ENCODE data around the gene CBFA2T2.
A peak's percentile ranks its signal among the peaks of the same experiment; 100 is the strongest.

Gene CBFA2T2

DNA sequence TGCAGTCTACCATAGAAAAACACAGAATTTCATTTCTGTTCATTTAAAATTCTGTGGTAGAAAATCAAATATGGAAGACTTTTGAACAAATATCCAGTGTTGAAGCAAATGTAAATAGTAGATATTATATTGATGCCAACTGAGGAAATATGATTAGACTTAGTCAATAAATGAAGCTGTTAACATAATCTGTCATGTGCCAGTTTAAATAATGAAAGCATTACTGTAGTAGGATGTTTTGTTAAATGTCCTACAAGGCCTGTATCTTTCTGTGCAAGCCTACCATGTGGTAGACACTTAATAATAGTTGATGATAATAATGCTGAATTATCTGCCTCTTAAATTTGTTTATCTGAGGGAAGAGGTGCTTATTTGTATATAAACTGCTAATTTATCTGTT, 55.9 kb downstream of the CBFA2T2 start:
- no peak for DNase-seq (ENCODE audit: low read depth)
- TF ChIP-seq, protein P1, sequence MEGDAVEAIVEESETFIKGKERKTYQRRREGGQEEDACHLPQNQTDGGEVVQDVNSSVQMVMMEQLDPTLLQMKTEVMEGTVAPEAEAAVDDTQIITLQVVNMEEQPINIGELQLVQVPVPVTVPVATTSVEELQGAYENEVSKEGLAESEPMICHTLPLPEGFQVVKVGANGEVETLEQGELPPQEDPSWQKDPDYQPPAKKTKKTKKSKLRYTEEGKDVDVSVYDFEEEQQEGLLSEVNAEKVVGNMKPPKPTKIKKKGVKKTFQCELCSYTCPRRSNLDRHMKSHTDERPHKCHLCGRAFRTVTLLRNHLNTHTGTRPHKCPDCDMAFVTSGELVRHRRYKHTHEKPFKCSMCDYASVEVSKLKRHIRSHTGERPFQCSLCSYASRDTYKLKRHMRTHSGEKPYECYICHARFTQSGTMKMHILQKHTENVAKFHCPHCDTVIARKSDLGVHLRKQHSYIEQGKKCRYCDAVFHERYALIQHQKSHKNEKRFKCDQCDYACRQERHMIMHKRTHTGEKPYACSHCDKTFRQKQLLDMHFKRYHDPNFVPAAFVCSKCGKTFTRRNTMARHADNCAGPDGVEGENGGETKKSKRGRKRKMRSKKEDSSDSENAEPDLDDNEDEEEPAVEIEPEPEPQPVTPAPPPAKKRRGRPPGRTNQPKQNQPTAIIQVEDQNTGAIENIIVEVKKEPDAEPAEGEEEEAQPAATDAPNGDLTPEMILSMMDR (conservative IDR thresholded peaks at IDR 0.05; ENCODE audit: low read length) = no peak
- H3K4me3 ChIP-seq (ENCODE audit: low read length) = no peak overlapping the region

DNA sequence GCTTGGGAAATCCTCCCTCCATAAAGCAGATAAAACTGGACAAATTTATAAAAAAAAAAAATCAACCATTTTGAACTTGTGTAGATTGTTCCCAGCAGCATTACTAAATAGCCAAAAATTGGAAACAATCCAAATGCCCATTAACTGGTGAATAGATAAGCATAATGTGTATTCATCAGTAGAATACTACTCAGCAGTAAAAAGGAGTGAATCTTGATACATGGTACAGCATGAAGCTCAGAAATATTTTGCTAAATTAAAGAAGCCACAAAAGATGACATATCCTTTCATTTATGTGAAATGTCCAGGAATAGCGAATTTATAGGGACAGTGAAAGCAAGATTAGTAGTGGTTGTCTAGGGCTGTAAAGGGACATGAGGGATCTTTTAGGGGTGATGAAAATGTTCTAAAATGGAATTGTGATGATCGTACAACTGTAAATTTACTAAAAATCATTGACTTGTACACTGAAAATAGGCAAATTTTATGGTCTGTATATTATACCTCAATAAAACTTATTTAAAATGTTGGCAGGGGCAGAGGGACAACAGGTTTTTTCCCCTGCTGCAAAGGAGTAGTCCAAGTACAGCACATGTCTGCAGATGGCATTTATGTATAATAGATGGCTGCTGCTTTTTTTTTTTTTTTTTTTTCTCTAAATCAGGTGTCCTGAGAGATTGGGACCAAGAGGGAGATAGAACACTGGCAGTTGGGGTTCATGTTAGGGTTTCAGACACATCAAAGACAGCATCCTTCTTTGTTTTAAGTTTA, 59.5 kb downstream of the CBFA2T2 start:
- no peak overlapping the region for H3K4me3 ChIP-seq (ENCODE audit: low read length)
- no peak for DNase-seq (ENCODE audit: low read depth)
- TF ChIP-seq, protein P1 (conservative IDR thresholded peaks at IDR 0.05; ENCODE audit: low read length) = no peak

DNA sequence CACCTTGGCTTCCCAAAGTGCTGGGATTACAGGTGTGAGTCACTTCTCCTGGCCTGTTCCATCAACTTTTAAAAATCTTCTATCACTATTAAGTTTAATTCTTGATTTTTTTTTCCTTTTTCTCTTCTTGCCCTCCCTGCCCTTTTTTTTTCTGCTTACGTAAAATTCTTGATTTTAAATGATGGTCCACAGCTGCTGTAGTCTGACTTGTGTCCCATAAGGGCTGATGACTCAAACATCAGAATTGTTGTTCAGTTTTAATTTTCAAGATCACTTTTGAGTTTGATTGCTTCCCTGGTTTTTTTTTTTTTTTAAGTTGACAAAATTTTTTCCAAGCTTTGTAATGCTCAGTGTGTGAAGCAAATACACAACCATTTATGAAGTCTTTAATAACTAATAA, 61.9 kb downstream of the CBFA2T2 start:
- peak; percentile 26 for DNase-seq (ENCODE audit: low read depth)
- H3K4me3 ChIP-seq (ENCODE audit: low read length) = no peak overlapping the region

DNA sequence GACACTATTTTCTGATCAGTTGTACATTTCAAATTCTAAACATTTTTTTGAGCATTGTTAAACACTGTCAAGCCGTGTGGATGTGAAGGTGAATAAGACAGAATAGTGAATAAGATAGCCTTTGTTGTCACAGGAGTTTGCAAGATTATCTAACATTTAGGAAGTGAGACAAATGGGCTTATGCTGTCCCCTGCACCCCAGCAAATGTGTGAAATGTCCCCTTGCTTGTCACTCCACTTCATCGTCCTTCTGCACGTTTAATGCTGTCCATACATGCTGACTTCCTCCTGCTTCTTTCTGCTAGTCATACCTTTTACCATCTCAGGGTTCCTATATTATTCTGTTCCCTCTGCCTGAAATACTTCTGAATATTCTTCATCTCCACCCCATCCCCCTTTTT, 62.6 kb downstream of the CBFA2T2 start:
- TF ChIP-seq, protein P1 (conservative IDR thresholded peaks at IDR 0.05; ENCODE audit: low read length) = no peak
- no peak overlapping the region for H3K4me3 ChIP-seq (ENCODE audit: low read length)
- no peak for DNase-seq (ENCODE audit: low read depth)

More for the DNA sequence above, 61.9 kb downstream of the CBFA2T2 start:
- TF ChIP-seq, protein P1 (conservative IDR thresholded peaks at IDR 0.05; ENCODE audit: low read length) = no peak

DNA sequence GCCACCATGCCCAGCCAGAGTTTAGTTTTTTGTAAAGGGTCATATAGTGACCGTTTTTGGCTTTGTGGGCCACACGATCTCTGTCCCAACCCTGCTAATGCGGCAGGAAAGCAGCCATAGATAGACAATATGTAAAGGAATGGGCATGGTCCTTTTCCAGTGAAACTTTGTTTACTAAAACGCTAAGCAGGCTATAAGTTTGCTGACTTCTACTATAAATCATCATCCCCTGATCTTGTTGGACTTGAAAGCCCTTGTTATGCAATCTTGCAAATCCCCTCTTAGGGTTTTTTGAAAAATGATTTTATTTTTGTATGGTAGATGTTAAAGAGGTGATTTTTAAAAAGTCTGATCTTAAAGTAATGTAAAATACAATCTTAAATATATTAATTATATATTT, 63.6 kb downstream of the CBFA2T2 start:
- TF ChIP-seq, protein P1 (conservative IDR thresholded peaks at IDR 0.05; ENCODE audit: low read length) = no peak
- DNase-seq (ENCODE audit: low read depth) = no peak
- no peak overlapping the region for H3K4me3 ChIP-seq (ENCODE audit: low read length)

DNA sequence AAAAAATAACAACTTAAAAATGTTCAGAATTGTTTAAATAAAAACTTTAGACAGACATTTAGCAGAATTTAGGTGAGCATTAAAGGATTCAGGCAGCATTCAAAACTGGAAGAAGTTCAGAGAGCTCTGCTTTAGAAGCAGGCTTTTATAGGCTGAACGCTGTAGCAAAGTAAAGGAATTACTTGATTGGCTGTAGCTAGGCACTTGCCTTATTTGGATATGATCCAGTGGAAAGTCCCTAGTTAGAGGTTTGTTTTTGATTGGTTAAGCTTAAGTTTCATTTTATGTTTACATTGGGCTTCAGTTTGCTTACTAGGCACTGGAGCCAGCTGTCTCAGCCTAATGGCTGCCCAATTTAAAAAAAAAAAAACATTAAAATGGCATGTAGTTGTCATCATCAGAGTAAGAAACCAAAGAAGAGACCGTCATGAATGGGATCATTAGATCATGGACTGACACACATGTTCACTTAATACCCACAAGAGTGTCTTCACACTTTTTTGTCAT, 65.1 kb downstream of the CBFA2T2 start:
- peak; percentile 77 for DNase-seq (ENCODE audit: low read depth)

More for the DNA sequence above, 65.1 kb downstream of the CBFA2T2 start:
- TF ChIP-seq, protein P1 (conservative IDR thresholded peaks at IDR 0.05; ENCODE audit: low read length) = no peak
- no peak overlapping the region for H3K4me3 ChIP-seq (ENCODE audit: low read length)

Measured in AG10803 (cell line).